H1 (cell line): ENCODE measurements around the gene DGKI. TPM values are rescaled to one million over a fixed set of nuclear protein-coding genes. Genes with fewer than 3 reads are reported as not detected.

Experiments
- CTCF ChIA-PET: fragments of 300-600 bp; sonication (Branson Sonifier 250); formaldehyde crosslinking; loops from one replicate; lab custom pipeline; 2021; ENCODE audit not compliant: partially characterized antibody; lab: Charles Lee
- POLR2A ChIA-PET: fragments of 300-600 bp; sonication (Branson Sonifier 250); formaldehyde crosslinking; loops from one replicate; lab custom pipeline; 2021; ENCODE audit warnings: inconsistent platforms; ENCODE audit not compliant: partially characterized antibody; lab: Charles Lee
- DNase-seq, 2 experiments: peaks; one replicate each; pipeline versions ENCODE4 v3.0.0 to v3.0.0-alpha.2; 2010 to 2022; ENCODE audit warnings: low spot score in 2 of 2, low read depth in 1 of 2, mixed read lengths in 1 of 2
- FAIRE-seq: peaks from 2 replicates; lab custom pipeline; 2011; peaks lifted over from hg19 to GRCh38; lab: Jason Lieb, UNC
- H2AFZ ChIP-seq: 2 replicates; pipeline ENCODE4 v1.8.1; 2012; ENCODE audit warnings: low read length, inconsistent platforms
- H2AK5ac ChIP-seq: 2 replicates; pipeline ENCODE4 v1.6.1; 2013; ENCODE audit warnings: low read depth, low read length
- H2BK120ac ChIP-seq: replicated peaks from 2 replicates; pipeline ENCODE3; 2013; ENCODE audit warnings: low read depth, low read length, inconsistent platforms
- H2BK12ac ChIP-seq: 2 replicates; pipeline ENCODE4 v1.6.1; 2013; ENCODE audit warnings: low read depth, low read length
- H2BK15ac ChIP-seq: 2 replicates; pipeline ENCODE4 v1.6.1; 2013; ENCODE audit warnings: low read length
- H2BK20ac ChIP-seq: 2 replicates; pipeline ENCODE4 v1.6.1; 2013; ENCODE audit warnings: low read length
- H2BK5ac ChIP-seq: 2 replicates; pipeline ENCODE4 v1.6.1; 2013; ENCODE audit warnings: low read depth, low read length
- H3K14ac ChIP-seq: 2 replicates; pipeline ENCODE4 v1.6.1; 2013; ENCODE audit warnings: inconsistent platforms; ENCODE audit not compliant: insufficient read length
- H3K18ac ChIP-seq: 2 replicates; pipeline ENCODE4 v1.6.1; 2013; ENCODE audit warnings: low read length; ENCODE audit errors: extremely low read depth
- H3K23ac ChIP-seq: 2 replicates; pipeline ENCODE4 v1.6.1; 2013; ENCODE audit warnings: inconsistent platforms; ENCODE audit not compliant: insufficient read length
- H3K23me2 ChIP-seq: 2 replicates; pipeline ENCODE4 v1.6.1; 2013; ENCODE audit warnings: low read depth, low read length
- H3K27ac ChIP-seq: 2 replicates; pipeline ENCODE4 v1.6.1; 2011; ENCODE audit warnings: low read depth, low read length, inconsistent platforms
- H3K27me3 ChIP-seq, 4 experiments: replicated peaks in 1 of 4; 1 replicate in 1 of 4; 2 replicates in 3 of 4; pipeline versions ENCODE4 v1.6.1 to v1.8.1; 2011 to 2013; ENCODE audit warnings: low read length in 3 of 4, mild to moderate bottlenecking in 3 of 4, inconsistent platforms in 2 of 4, mixed read lengths in 2 of 4, moderate library complexity in 1 of 4; ENCODE audit not compliant: control insufficient read depth in 3 of 4, insufficient read depth in 3 of 4; ENCODE audit errors: extremely low read depth in 1 of 4
- H3K36me3 ChIP-seq, 4 experiments: 2 replicates each; pipeline versions ENCODE4 v1.6.1 to v1.8.1; 2011 to 2013; ENCODE audit warnings: mild to moderate bottlenecking in 4 of 4, low read length in 3 of 4, moderate library complexity in 2 of 4, control low read depth in 1 of 4, inconsistent platforms in 1 of 4; ENCODE audit not compliant: insufficient read depth in 4 of 4, control insufficient read depth in 2 of 4
- H3K4ac ChIP-seq: replicated peaks from 2 replicates; pipeline ENCODE3; 2013; ENCODE audit warnings: low read length, low read depth, mixed read lengths, inconsistent platforms; ENCODE audit not compliant: insufficient read length
- H3K4me1 ChIP-seq, 4 experiments: replicated peaks in 1 of 4; 1 replicate in 1 of 4; 2 replicates in 3 of 4; pipeline versions ENCODE4 v1.6.1 to v1.8.1; 2011 to 2013; ENCODE audit warnings: low read length in 3 of 4, inconsistent platforms in 2 of 4, mixed read lengths in 1 of 4; ENCODE audit not compliant: insufficient read depth in 4 of 4, control insufficient read depth in 3 of 4
- H3K4me2 ChIP-seq, 2 experiments: 2 replicates each; pipeline versions ENCODE4 v1.6.1 to v1.8.1; 2011 to 2013; ENCODE audit warnings: low read depth in 2 of 2, low read length in 2 of 2, control low read depth in 1 of 2, inconsistent platforms in 1 of 2, mild to moderate bottlenecking in 1 of 2; ENCODE audit not compliant: insufficient read depth in 1 of 2
- H3K4me3 ChIP-seq, 4 experiments: fragments of 200-600, 300-600 bp in 1 of 4; sonication (generic), shearing (Covaris generic), sonication (Bioruptor Twin) in 1 of 4; 2 replicates each; pipeline versions ENCODE4 v1.5.1 to v1.8.1; 2011 to 2016; ENCODE audit warnings: low read length in 4 of 4, low read depth in 3 of 4, control low read depth in 2 of 4, inconsistent platforms in 2 of 4, mild to moderate bottlenecking in 2 of 4, mixed read lengths in 1 of 4, moderate library complexity in 1 of 4; ENCODE audit not compliant: insufficient read depth in 2 of 4; ENCODE audit errors: extremely low read depth in 1 of 4
- H3K56ac ChIP-seq: replicated peaks from 2 replicates; pipeline ENCODE3; 2013; ENCODE audit warnings: low read depth, mild to moderate bottlenecking, mixed read lengths, low read length, inconsistent platforms; ENCODE audit not compliant: insufficient read length
- H3K79me1 ChIP-seq: 2 replicates; pipeline ENCODE4 v1.6.1; 2013; ENCODE audit warnings: low read depth, low read length, control low read depth
- H3K79me2 ChIP-seq, 2 experiments: 2 replicates each; pipeline versions ENCODE4 v1.6.1 to v1.8.1; 2012 to 2013; ENCODE audit warnings: low read length in 2 of 2, mild to moderate bottlenecking in 2 of 2, inconsistent platforms in 1 of 2; ENCODE audit not compliant: insufficient read depth in 2 of 2, control insufficient read depth in 1 of 2
- H3K9ac ChIP-seq, 4 experiments: replicated peaks in 1 of 4; 1 replicate in 1 of 4; 2 replicates in 3 of 4; pipeline versions ENCODE4 v1.6.1 to v1.8.1; 2011 to 2013; ENCODE audit warnings: low read depth in 3 of 4, low read length in 3 of 4, control low read depth in 2 of 4, mild to moderate bottlenecking in 2 of 4, moderate library complexity in 2 of 4, inconsistent platforms in 1 of 4; ENCODE audit errors: extremely low read depth in 1 of 4
- H3K9me3 ChIP-seq, 2 experiments: 2 replicates each; pipeline versions ENCODE4 v1.6.1 to v1.8.1; 2012 to 2013; ENCODE audit warnings: mild to moderate bottlenecking in 2 of 2, moderate library complexity in 2 of 2, control low read depth in 1 of 2, inconsistent platforms in 1 of 2, low read depth in 1 of 2, low read length in 1 of 2, mixed read lengths in 1 of 2; ENCODE audit not compliant: insufficient read depth in 2 of 2
- H4K20me1 ChIP-seq, 2 experiments: replicated peaks in 1 of 2; 2 replicates each; pipeline versions ENCODE3 to v1.8.1; 2011 to 2013; ENCODE audit warnings: inconsistent platforms in 2 of 2, low read length in 2 of 2, mild to moderate bottlenecking in 1 of 2; ENCODE audit not compliant: insufficient read depth in 2 of 2, control insufficient read depth in 1 of 2
- H4K5ac ChIP-seq: 2 replicates; pipeline ENCODE4 v1.6.1; 2013; ENCODE audit warnings: low read length, low read depth, mixed read lengths, inconsistent platforms; ENCODE audit not compliant: insufficient read length
- H4K8ac ChIP-seq: 2 replicates; pipeline ENCODE4 v1.8.0; 2013; ENCODE audit warnings: mild to moderate bottlenecking, moderate library complexity, low read length, inconsistent platforms; ENCODE audit not compliant: insufficient read depth; ENCODE audit errors: extremely low read depth
- H4K91ac ChIP-seq: replicated peaks from 2 replicates; pipeline ENCODE3; 2013; ENCODE audit warnings: low read length, mixed read lengths, inconsistent platforms; ENCODE audit not compliant: insufficient read length
- BACH1 ChIP-seq: IDR thresholded peaks from 2 replicates; pipeline ENCODE4 v1.6.1; 2012; ENCODE audit warnings: low read length, improper control_type of control experiment
- EZH2 ChIP-seq: fragments of 200-600 bp; sonication (generic); IDR thresholded peaks from 2 replicates; pipeline ENCODE4 v1.7.1; 2012; ENCODE audit warnings: low read depth, mild to moderate bottlenecking, moderate library complexity, low read length, inconsistent platforms; ENCODE audit not compliant: severe bottlenecking
- GABPA ChIP-seq: IDR thresholded peaks from 2 replicates; pipeline ENCODE4 v1.6.1; 2011; ENCODE audit warnings: mild to moderate bottlenecking, low read length, moderate library complexity, borderline replicate concordance; ENCODE audit not compliant: insufficient read depth
- KDM1A ChIP-seq: fragments of 200-600, 300-600 bp; sonication (generic); IDR thresholded peaks from 2 replicates; pipeline ENCODE4 v1.7.1; 2016; ENCODE audit warnings: mild to moderate bottlenecking, low read length, borderline replicate concordance
- POU5F1 ChIP-seq: IDR thresholded peaks from 2 replicates; pipeline ENCODE4 v1.6.1; 2011; ENCODE audit warnings: low read depth, mild to moderate bottlenecking, low read length, moderate library complexity
- SAP30 ChIP-seq: fragments of 300-600 bp; sonication (generic); IDR thresholded peaks from 2 replicates; pipeline ENCODE4 v1.7.1; 2012; ENCODE audit warnings: low read length, moderate library complexity, mild to moderate bottlenecking, inconsistent platforms; ENCODE audit not compliant: insufficient read depth, insufficient replicate concordance
- WGBS, 2 experiments: shearing (Covaris generic) in 1 of 2; methylation state at CpG; one replicate each; pipeline versions ENCODE4 v1.1.6 to v1.1.7; 2013 to 2015; ENCODE audit warnings: low lambda C conversion rate in 2 of 2, mixed read lengths in 2 of 2, inconsistent platforms in 1 of 2, low coverage in 1 of 2, missing lambda C conversion rate in 1 of 2; ENCODE audit not compliant: insufficient replicate concordance in 2 of 2, insufficient coverage in 1 of 2, insufficient read length in 1 of 2; ENCODE audit errors: extremely low coverage in 1 of 2, missing lambda C conversion rate in 1 of 2; 5-methylcytosine and 5-hydroxymethylcytosine counted together
- polyA plus RNA-seq, 7 experiments: library from polyadenylated mRNA; depleted of rRNA in 3 of 7; stranded (reverse) in 5 of 7; unstranded in 2 of 7; fragments of >200 nt in 5 of 7; fragments of 200-250 nt in 2 of 7; gene quantifications; 1 replicate in 5 of 7; 2 replicates in 1 of 7; 4 replicates in 1 of 7; pipeline versions ENCODE4 v1.2.1 to v1.2.3, GENCODE V29; 2011 to 2013; ENCODE audit warnings: missing spikeins in 2 of 7, mixed read lengths in 2 of 7
- total RNA-seq: library from RNA; stranded (reverse); fragmentation: NEBNext Ultra II Directional; extraction: Animal tissue kit (Norgen Biotek cat#: 25700); gene quantifications from 2 replicates; pipeline ENCODE4 v1.2.1, GENCODE V29; 2021

DGKI gene
- total and polyA plus RNA-seq, 2 of the 8 experiments (the other 6 are each of a cell fraction or from before 2014, with no cell fraction given) = 0.20 to 0.71 TPM

- H2BK5ac ChIP-seq = no peak overlapping the region
- no peak overlapping the region for H4K91ac ChIP-seq
- WGBS, 2 experiments = 82% methylated on average over 3 of the region's 3 CpGs; no CpG with 5 or more reads in 1 of the 2 experiments
- no peak overlapping the region for H2BK12ac ChIP-seq
- H3K9me3 ChIP-seq = 0 out of 4 replicates have a peak, but pooled peaks cover 0 to 2% of the 10 kb centered on the region in 2 experiments
- H3K18ac ChIP-seq = no peak overlapping the region
- no peak overlapping the region for H3K4me2 ChIP-seq
- H3K4me3 ChIP-seq = no peak overlapping the region
- H3K4ac ChIP-seq = no peak overlapping the region
- no peaks in the 10 kb centered on the region for H3K79me1 ChIP-seq
- H2BK15ac ChIP-seq = no peak overlapping the region
- H2AFZ ChIP-seq = no peak overlapping the region
- POLR2A ChIA-PET = no interaction called here
- no peaks in the 10 kb centered on the region for H3K79me2 ChIP-seq
- CTCF ChIA-PET = no interaction called here
- FAIRE-seq = no peak
- H2BK120ac ChIP-seq = no peak overlapping the region
- H3K27me3 ChIP-seq = no peaks in the 10 kb centered on the region
- H2BK20ac ChIP-seq = no peak overlapping the region
- H4K5ac ChIP-seq = no peak overlapping the region
- H4K20me1 ChIP-seq = no peaks in the 10 kb centered on the region
- no peak overlapping the region for H3K56ac ChIP-seq
- H3K14ac ChIP-seq = no peak overlapping the region
- no peak for DNase-seq
- H3K23me2 ChIP-seq = no peaks in the 10 kb centered on the region
- peaks cover 0 to 8% (median 4%) of the 10 kb centered on the region in 4 experiments; a peak in 3 of 7 replicates for H3K4me1 ChIP-seq
- no peak overlapping the region for H3K27ac ChIP-seq
- no peak for TF ChIP-seq SAP30
- no peak for TF ChIP-seq BACH1
- TF ChIP-seq KDM1A = no peak
- no peak for TF ChIP-seq POU5F1
- TF ChIP-seq EZH2 = no peak
- TF ChIP-seq GABPA = no peak
- TF ChIP-seq, all 59 proteins: peak for 0
- H3K36me3 ChIP-seq = no peaks in the 10 kb centered on the region
- H4K8ac ChIP-seq = no peak overlapping the region
- no peak overlapping the region for H3K23ac ChIP-seq
- no peak overlapping the region for H3K9ac ChIP-seq
- no peak overlapping the region for H2AK5ac ChIP-seq
Observed at GRCh38 chr7:137717045-137717444, 129.7 kb downstream of the DGKI start.
